Caki2 (cell line): Measurements from ENCODE around the gene RAD1. TPM values are rescaled to one million over a fixed set of nuclear protein-coding genes. Genes with fewer than 3 reads are reported as not detected.

ENCODE experiments used
- DNase-seq: peaks from one replicate; pipeline ENCODE4 v3.0.0-alpha.2; 2015; ENCODE audit warnings: low read depth
- in situ Hi-C: cut with HindIII; loops from 2 replicates; pipeline ENCODE4 v1.10.0; 2016; ENCODE audit warnings: low sequenced_read_pairs, low pct_unique_long_range_greater_than_20kb, mixed read lengths
- total RNA-seq: library from RNA; depleted of rRNA; stranded (reverse); fragments of >200 nt; shearing (Covaris generic); gene quantifications from 2 replicates; pipeline ENCODE4 v1.2.3, GENCODE V29; 2014; ENCODE audit warnings: low replicate concordance; rRNA removed

RAD1 gene, protein sequence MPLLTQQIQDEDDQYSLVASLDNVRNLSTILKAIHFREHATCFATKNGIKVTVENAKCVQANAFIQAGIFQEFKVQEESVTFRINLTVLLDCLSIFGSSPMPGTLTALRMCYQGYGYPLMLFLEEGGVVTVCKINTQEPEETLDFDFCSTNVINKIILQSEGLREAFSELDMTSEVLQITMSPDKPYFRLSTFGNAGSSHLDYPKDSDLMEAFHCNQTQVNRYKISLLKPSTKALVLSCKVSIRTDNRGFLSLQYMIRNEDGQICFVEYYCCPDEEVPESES
- 31.0 and 42.8 TPM in 2 replicates for total RNA-seq

- in situ Hi-C loops = no loop called here
Measured at GRCh38 chr5:34915139-34915855, at the start of gene RAD1, which contains the start of gene BRIX1. RAD1 (minus strand) TSS chr5:34915504; CDS start chr5:34914892, 612 bp downstream. BRIX1 (plus strand) TSS chr5:34915711; CDS start chr5:34915739, 28 bp downstream.

DNA sequence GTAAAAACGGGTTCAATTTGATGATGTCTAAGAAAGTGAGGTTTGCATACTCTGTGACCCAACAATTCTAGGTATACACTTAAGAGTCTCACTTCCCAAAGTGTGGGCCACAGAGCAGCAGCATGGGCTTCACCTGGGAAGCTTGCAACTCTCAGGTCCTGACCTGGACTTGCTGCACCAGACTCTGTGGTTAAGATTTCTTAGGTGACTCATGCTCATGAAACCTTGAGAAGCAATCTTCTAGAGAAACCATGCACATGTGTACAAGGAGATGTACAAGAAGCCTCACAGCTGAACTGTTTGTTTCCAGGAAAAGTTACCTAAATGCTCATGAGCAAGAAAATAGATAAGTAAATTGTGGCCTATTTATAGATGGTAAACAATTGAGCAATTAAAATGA, 44.0 kb upstream of the RAD1 start:
- peak; percentile 10 for DNase-seq
- in situ Hi-C loops = no loop called here

More at GRCh38 chr5:34915139-34915855, at the start of gene RAD1, which contains the start of gene BRIX1:
- peak; percentile 95 for DNase-seq

DNA sequence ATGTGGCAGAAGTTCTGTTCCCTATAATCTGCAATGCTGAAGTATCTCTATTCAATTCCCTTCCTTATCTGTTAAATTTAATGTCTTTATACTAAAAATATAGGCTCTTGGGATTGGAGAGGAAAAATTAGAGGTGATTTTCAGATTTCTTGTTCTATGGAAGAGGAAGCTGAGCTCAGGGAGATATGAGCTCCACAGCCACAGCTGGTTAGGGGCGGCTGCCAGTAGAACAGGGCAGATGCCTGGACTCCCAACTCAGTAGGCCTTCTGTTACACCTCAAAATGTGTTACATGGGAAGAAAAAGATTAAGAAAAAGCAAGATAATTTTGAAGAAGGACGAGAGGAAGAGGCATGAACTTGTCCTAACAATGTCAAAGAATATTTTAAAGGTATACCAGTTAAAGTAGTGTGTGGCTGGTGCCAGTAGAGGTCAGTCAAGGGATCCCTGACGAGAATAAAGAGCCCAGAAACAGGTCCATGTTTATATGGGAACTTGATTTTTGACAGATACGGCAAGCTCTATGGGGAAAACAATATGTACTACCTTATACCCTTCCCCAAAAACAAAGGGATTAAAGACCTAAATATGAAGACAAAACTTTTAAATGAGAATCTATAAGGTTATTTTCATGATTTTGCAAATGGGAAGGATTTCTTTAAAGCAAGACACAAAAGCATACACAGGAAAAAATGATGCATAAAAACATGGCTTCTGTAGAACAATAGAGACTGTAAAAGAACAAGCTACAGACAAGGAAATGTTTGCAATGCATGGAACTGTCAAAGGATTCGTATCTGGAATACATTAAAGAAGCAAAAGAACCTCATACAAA, 42.8 kb upstream of the RAD1 start:
- in situ Hi-C loops = no loop called here
- DNase-seq = no peak

DNA sequence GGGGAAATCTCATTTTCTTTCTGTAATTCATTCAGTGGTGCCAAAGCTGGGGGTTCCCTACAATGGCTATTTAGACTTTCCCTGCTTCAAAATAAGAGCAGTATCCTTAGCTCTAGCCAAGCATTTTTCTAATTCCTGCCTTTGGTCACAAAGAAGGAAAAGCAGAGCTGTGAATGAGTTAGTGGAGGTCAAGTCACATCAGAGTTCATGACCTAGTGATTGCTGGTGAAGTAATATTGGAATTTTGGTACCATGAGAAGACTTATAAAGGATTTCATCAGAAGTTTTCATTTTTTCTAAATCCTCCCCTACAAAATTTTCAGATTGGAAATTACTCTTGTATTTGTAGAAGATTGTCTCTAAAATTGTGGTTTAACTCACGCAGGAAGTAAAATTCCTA, 42.0 kb upstream of the RAD1 start:
- DNase-seq = no peak
- in situ Hi-C loops = no loop called here

DNA sequence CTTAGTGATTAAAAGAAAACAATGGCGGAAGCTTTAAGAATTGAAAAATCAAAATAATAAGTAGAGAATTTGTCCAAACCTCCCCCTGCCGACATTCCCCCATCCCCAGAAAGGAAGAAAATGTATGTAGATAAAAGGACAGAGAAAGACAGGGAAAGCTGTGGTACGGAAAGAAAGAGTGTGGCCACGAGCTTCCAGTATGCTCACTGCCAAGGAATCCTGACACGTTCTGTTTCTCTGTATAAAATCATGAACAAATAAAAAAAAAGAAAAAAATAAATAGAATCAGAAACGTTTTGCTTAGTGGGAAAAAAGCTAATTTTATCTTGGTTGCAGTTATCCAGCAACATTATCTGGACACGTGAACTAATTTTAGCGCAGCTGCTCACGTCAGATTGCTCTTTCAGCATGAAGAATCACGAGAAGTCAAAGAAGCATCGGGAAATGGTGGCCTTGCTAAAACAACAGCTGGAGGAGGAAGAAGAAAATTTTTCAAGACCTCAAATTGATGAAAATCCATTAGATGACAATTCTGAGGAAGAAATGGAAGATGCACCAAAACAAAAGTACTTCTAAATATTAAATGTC, 29.2 kb upstream of the RAD1 start:
- in situ Hi-C loops = no loop called here
- no peak for DNase-seq

- in situ Hi-C loops = no loop called here
- DNase-seq = no peak
Measured at GRCh38 chr5:34944044-34944443, 28.7 kb upstream of the RAD1 start.

- in situ Hi-C loops = no loop called here
- no peak for DNase-seq
Measured at GRCh38 chr5:34941936-34942335, 26.6 kb upstream of the RAD1 start.

GRCh38 chr5:34932947-34933346, 17.6 kb upstream of the RAD1 start:
- in situ Hi-C loops = no loop called here
- no peak for DNase-seq

- in situ Hi-C loops = no loop called here
- no peak for DNase-seq
Measured at GRCh38 chr5:34930870-34931269, 15.6 kb upstream of the RAD1 start.

GRCh38 chr5:34930462-34930844, 15.1 kb upstream of the RAD1 start:
- no peak for DNase-seq
- in situ Hi-C loops = no loop called here

DNA sequence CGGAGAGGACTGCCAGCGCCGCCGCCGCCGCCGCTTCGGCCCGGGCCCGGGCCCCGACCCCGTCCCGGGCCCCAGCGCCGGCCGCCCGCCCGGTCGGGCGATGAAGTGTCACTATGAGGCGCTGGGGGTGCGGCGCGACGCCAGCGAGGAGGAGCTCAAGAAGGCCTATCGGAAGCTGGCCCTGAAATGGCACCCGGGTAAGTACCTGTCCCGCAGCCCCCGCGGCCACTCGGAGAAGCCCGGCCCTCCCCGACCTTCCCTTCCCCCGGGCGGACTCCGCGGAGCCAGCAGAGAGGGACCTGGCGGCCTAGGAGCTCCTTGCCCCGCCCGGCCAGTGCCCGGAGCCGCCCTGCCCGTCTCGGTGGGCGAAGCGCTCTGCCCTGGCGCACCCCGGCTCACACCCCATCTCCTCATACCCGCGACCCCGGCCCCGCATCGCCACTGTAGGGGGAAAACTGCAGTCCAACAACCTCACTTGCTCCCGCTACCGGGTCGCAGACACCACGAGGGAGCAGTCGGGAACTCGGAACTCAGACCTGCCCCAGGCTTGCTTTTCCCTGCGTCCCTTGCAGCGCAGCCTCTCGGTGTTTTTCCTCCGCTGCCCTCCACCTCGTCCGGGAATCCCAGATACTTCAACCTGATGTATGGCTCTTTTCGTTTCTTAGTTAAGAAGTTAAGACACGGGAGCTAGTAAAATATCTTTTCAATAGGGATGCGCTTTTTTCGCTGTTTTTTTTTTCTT, 14.6 kb upstream of the RAD1 start:
- in situ Hi-C loops = no loop called here
- DNase-seq = peak; percentile 83

DNA sequence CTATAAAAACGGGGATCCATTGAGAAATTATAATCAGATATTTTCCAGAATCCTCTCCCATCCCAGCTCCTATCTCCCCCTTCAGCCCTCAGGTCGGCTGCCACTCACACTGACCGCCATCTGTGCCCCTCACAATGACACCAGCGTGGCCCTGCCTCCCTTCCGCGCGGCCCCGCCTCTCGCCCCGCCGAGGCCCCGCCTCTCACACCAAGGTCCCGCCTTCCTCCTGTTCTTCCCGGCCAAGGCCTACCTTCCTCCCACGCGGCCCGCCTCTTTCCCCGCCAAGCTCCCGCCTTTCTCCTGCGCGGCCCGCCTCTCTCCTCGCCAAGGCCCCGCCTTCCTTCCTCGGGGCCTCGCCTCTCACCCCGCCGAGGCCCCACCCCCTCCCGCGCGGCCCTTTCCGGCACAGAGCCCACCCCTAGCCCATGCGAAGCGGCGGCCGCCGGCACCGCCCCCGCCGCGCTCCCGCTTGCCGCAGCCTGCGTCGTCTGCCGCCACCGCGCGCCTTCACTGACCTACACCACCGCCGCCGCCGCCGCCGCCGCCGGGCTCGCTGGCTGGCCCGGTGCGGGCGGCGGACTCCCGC, 13.9 kb upstream of the RAD1 start, which contains the start of gene DNAJC21:
Gene DNAJC21, plus strand, starts transcription at position 426 of the 586 bp plus-strand sequence. CDS start 261 bp downstream, outside the sequence.
- DNase-seq = peak; percentile 98
- in situ Hi-C loops = no loop called here

DNA sequence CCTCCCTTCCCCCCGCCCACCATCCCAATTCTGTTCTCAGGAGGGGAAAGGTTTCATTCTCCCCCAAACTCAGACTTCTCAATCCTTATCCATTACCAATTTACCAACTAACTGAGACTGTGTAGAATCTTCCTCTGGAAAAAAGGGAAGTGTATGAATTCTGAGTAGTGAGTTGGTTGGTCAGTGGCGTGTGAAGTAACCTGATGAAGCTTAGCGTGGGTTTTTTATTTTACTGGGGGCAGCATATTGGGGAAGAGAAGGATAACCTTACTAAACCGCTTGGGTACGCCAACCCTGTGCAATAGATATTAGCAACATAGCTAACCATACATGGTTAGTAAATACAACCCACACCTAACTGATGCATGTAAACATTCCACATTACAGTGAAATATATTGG, 13.0 kb upstream of the RAD1 start:
- no peak for DNase-seq
- in situ Hi-C loops = no loop called here

GRCh38 chr5:34927785-34928184, 12.5 kb upstream of the RAD1 start:
- no peak for DNase-seq
- in situ Hi-C loops = no loop called here

DNA sequence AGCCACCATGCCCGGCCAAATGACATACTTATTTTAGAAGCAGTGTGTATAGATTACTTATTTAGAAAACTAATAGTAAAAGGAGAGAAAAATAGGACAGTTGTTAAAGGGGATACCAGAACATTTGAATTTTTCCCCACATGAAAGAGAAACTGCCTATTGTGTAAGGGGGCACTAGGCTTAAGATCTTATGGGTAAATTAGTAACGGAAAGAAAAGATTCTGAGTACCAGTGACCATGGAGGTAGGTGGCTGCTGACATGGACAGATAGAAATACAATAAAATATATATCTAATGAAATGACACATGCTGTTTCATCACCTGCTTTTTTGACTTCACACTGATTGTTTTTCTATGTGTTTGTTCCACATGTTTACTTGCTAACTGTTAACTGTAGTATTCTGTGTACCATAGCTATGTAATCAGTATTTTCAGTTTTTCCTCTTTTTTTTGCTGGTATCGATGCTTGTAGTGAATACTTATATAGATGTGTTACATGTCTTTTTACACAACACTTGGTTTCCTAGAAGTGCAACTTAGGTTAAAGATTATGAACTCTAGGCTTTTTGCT, 11.1 kb upstream of the RAD1 start:
- in situ Hi-C loops = no loop called here
- DNase-seq = no peak

DNA sequence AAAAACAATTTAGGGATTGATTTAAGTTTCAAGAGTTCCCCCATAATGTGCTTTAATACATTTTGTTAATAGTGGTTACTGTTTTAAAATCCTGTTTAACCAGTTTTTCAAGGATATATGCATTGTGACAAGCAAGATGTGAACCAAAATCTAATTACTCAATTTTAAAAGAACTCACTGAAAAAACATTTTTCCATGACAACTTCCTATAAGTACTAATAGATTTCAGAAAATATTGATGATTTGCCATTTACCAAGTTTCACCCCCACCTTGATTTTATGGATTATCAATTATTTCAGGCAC, 9.1 kb upstream of the RAD1 start:
- in situ Hi-C loops = no loop called here

GRCh38 chr5:34923694-34924461, 8.6 kb upstream of the RAD1 start:
- DNase-seq = peak; percentile 83
- in situ Hi-C loops = no loop called here

More for the DNA sequence above, 9.1 kb upstream of the RAD1 start:
- DNase-seq = no peak
